Natural killer cell (primary cell): ENCODE results near the gene KCNK6. TPM values are rescaled to one million over a fixed set of nuclear protein-coding genes. Genes with fewer than 3 reads are reported as not detected.
A peak's percentile ranks its signal among the peaks of the same experiment; 100 is the strongest.
"Not testable (repeated sequence)": the region's sequence is repeated elsewhere in the genome, so short reads cannot be mapped to it uniquely, and the experiment has no call there.

Source experiments
- ATAC-seq, 3 donors: fragments of 150-1000 bp in 2 of 3; fragments of 200-7000 bp in 1 of 3; cut with Tn5 transposase; 1 replicate in 1 of 3; 2 replicates in 2 of 3; pipeline ENCODE4 v1.10.0; 2021; ENCODE audit warnings: mild to moderate bottlenecking in 2 of 3, moderate library complexity in 2 of 3
- DNase-seq, 2 donors: peaks; one replicate each; pipeline versions ENCODE4 v3.0.0 to v3.0.0-alpha.2; 2013 to 2021; ENCODE audit warnings: mixed read lengths in 1 of 2
- H3K27ac ChIP-seq: one replicate; pipeline ENCODE4 v1.5.1; 2013; ENCODE audit warnings: mild to moderate bottlenecking, low read length
- H3K27me3 ChIP-seq: one replicate; pipeline ENCODE4 v1.6.1; 2013; ENCODE audit warnings: low read length; ENCODE audit not compliant: control insufficient read depth, insufficient read depth
- H3K36me3 ChIP-seq: one replicate; pipeline ENCODE4 v1.6.1; 2013; ENCODE audit warnings: low read length; ENCODE audit not compliant: control insufficient read depth, insufficient read depth
- H3K4me1 ChIP-seq: one replicate; pipeline ENCODE4 v1.6.1; 2013; ENCODE audit warnings: low read length; ENCODE audit not compliant: control insufficient read depth, insufficient read depth
- H3K4me3 ChIP-seq: one replicate; pipeline ENCODE4 v1.5.1; 2013; ENCODE audit warnings: low read length
- H3K9me3 ChIP-seq: one replicate; pipeline ENCODE4 v1.6.1; 2013; ENCODE audit warnings: low read length; ENCODE audit not compliant: control insufficient read depth, insufficient read depth
- H3K27ac Mint-ChIP-seq, 2 donors: one replicate each; pipeline ENCODE4 v1.8.0; 2022; ENCODE audit warnings: mild to moderate bottlenecking in 2 of 2, mixed read lengths in 2 of 2, moderate library complexity in 1 of 2
- H3K27me3 Mint-ChIP-seq, 2 donors: one replicate each; pipeline ENCODE4 v1.8.0; 2022; ENCODE audit warnings: low read depth in 2 of 2, mixed read lengths in 2 of 2
- H3K36me3 Mint-ChIP-seq: one replicate; pipeline ENCODE4 v1.8.0; 2022; ENCODE audit warnings: mixed read lengths
- H3K4me1 Mint-ChIP-seq, 2 donors: one replicate each; pipeline ENCODE4 v1.8.0; 2022; ENCODE audit warnings: mixed read lengths in 2 of 2
- H3K4me3 Mint-ChIP-seq: one replicate; pipeline ENCODE4 v1.8.0; 2022; ENCODE audit warnings: mild to moderate bottlenecking, moderate library complexity, mixed read lengths
- H3K9me3 Mint-ChIP-seq, 2 donors: one replicate each; pipeline ENCODE4 v1.8.0; 2022; ENCODE audit warnings: mixed read lengths in 2 of 2
- WGBS: methylation state at CpG from one replicate; pipeline ENCODE4 v1.1.7; 2013; ENCODE audit warnings: missing lambda C conversion rate; ENCODE audit not compliant: insufficient coverage; 5-methylcytosine and 5-hydroxymethylcytosine counted together
- intact Hi-C: fragments of 100-400 bp; cut with micrococcal nuclease; formaldehyde crosslinking; loops from one replicate; pipeline ENCODE4 v1.14.2; 2022
- total RNA-seq, 4 donors: library from RNA; stranded (reverse); fragments of 120-200 nt in 1 of 4; gene quantifications; one replicate each; pipeline versions ENCODE4 v1.2.3 to v1.2.4, GENCODE V29; 2013 to 2022
- TF ChIP-seq, protein P1 (sequence below): fragments of 200-600 bp; IDR thresholded peaks from one replicate; pipeline ENCODE4 v1.8.0; 2022; ENCODE audit warnings: antibody characterized with exemption

Gene KCNK6
- total RNA-seq, 3 donors from 2014 or later (not counting 1 experiment from before 2014, with no cell fraction given) = 2.1 to 6.2 (median 2.5) TPM

DNA sequence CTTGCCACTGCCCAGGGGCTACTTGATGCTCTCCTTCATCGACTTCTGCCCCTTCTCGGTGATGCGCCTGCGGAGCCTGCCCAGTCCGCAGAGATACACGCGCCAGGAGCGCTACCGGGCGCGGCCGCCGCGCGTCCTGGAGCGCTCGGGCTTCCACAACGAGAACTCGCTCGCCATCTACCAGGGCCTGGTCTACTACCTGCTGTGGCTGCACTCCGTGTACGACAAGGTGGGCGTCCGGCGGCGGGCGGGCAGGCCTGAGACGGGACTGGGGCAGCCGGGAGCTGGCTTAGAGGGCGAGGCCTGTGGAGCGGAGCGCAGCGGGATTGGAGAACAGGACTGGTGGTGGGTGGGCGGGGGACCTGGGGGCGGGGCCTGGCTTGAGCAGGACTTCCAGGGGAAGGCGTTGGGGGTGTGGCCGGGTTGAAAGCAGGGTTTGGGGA, 42.0 kb downstream of the KCNK6 start:
- H3K27me3 Mint-ChIP-seq = peaks cover 5 to 19% of the 10 kb centered on the region in 2 donors
- peak overlapping the region; percentile 81 for H3K4me3 Mint-ChIP-seq
- intact Hi-C loops = no loop called here
- H3K36me3 Mint-ChIP-seq = no peaks in the 10 kb centered on the region
- TF ChIP-seq, protein P1, sequence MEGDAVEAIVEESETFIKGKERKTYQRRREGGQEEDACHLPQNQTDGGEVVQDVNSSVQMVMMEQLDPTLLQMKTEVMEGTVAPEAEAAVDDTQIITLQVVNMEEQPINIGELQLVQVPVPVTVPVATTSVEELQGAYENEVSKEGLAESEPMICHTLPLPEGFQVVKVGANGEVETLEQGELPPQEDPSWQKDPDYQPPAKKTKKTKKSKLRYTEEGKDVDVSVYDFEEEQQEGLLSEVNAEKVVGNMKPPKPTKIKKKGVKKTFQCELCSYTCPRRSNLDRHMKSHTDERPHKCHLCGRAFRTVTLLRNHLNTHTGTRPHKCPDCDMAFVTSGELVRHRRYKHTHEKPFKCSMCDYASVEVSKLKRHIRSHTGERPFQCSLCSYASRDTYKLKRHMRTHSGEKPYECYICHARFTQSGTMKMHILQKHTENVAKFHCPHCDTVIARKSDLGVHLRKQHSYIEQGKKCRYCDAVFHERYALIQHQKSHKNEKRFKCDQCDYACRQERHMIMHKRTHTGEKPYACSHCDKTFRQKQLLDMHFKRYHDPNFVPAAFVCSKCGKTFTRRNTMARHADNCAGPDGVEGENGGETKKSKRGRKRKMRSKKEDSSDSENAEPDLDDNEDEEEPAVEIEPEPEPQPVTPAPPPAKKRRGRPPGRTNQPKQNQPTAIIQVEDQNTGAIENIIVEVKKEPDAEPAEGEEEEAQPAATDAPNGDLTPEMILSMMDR = no peak
- ATAC-seq = peak; percentile 68 to 78 (median 74)
- under 1% methylated on average over 37 of the region's 37 CpGs for WGBS
- Histone ChIP-seq H3K4me3 (peak overlapping the region; percentile 43), H3K27ac (no peak overlapping the region), H3K27me3 (peaks cover 3% of the 10 kb centered on the region), H3K4me1 (peaks cover 23% of the 10 kb centered on the region), H3K36me3 (no peaks in the 10 kb centered on the region), H3K9me3 (no peaks in the 10 kb centered on the region)
- H3K4me1 Mint-ChIP-seq = peaks cover 0 to 19% of the 10 kb centered on the region in 2 donors
- DNase-seq = peak in 1 of 2 donors; percentile 74
- H3K27ac Mint-ChIP-seq = no peak overlapping the region
- H3K9me3 Mint-ChIP-seq = no peaks in the 10 kb centered on the region

DNA sequence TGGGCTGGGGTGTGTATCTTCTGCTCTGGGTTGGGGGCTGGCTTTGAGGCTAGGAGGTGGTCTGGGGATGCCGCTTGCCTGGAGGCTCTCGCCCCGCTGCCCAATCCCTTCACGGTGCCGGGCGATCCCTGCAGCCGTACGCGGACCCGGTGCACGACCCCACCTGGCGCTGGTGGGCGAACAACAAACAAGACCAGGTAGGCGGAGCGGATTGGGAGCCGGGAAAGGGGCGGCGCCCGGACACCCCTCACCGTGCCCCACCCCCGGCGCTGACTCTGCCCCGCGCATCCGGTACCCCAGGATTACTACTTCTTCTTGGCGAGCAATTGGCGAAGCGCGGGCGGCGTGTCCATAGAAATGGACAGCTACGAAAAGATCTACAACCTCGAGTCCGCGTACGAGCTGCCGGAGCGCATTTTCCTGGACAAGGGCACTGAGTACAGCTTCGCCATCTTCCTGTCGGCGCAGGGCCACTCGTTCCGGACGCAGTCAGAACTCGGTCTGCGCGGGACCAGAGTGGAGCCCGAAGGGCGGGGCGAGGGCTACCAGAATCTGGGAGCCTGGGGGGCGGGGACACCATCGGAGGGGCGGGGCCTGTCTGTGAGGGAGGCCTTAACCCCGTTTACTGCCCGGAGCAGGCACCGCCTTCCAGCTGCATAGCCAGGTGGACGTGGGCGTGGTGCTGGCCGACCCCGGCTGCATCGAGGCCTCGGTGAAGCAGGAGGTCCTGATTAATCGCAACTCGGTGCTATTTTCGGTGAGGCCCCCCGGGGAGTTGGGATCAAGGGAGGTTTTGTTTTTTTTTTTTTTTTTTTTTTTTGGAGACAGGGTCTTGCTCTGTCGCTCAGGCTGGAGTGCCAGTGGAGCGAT, 42.7 kb downstream of the KCNK6 start:
- ATAC-seq (peak; percentile 48 to 58 (median 54)), DNase-seq (peak in 1 of 2 donors; percentile 68)
- peaks cover 5 to 19% of the 10 kb centered on the region in 2 donors for H3K27me3 Mint-ChIP-seq
- H3K27ac ChIP-seq = no peak overlapping the region
- no peak overlapping the region for H3K27ac Mint-ChIP-seq
- H3K36me3 ChIP-seq = no peaks in the 10 kb centered on the region
- no peaks in the 10 kb centered on the region for H3K9me3 ChIP-seq
- H3K36me3 Mint-ChIP-seq = no peaks in the 10 kb centered on the region
- peaks cover 3% of the 10 kb centered on the region for H3K27me3 ChIP-seq
- TF ChIP-seq, protein P1 = no peak
- H3K4me3 ChIP-seq = peak overlapping the region; percentile 43
- peak overlapping the region; percentile 81 for H3K4me3 Mint-ChIP-seq
- H3K9me3 Mint-ChIP-seq = no peaks in the 10 kb centered on the region
- intact Hi-C loops = no loop called here
- peaks cover 23% of the 10 kb centered on the region for H3K4me1 ChIP-seq
- peaks cover 0 to 19% of the 10 kb centered on the region in 2 donors for H3K4me1 Mint-ChIP-seq
- WGBS = 2% methylated on average over 68 of the region's 68 CpGs

DNA sequence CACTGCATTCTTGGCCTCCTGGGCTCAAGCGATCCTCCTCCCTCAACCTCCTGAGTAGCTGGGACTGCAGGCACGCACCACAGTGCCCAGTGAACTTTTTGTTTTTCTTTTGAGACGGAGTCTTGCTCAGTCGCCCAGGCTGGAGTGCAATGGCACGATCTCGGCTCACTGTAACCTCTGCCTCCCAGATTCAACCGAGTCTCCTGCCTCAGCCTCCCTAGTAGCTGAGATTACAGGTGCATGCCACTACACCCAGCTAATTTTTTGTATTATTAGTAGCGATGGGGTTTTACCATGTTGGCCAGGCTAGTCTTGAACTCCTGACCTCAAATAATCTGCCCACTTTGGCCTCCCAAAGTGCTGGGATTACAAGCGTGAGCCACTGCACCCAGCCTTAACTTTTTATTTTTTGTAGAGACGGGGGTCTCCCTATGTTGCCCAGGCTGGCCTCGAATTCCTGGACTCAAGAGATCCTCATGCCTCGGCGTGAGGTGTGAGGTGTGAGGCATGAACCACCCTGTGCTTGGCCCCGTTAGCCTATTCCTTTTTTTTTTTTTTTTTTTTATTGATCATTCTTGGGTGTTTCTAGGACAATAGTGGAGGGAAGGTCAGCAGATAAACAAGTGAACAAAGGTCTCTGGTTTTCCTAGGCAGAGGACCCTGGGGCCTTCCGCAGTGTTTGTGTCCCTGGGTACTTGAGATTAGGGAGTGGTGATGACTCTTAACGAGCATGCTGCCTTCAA, 43.5 kb downstream of the KCNK6 start:
- H3K4me3 ChIP-seq, H3K27ac ChIP-seq, H3K27me3 ChIP-seq, H3K36me3 ChIP-seq, intact Hi-C loops, H3K9me3 ChIP-seq, H3K36me3 Mint-ChIP-seq, H3K9me3 Mint-ChIP-seq, H3K27ac Mint-ChIP-seq, ATAC-seq, DNase-seq: not testable (repeated sequence)
- Mint-ChIP-seq H3K27me3 (peaks cover 5 to 19% of the 10 kb centered on the region in 2 donors), H3K4me3 (peak overlapping the region; percentile 64), H3K4me1 (peaks cover 0 to 19% of the 10 kb centered on the region in 2 donors)
- WGBS = 84% methylated on average over 14 of the region's 16 CpGs
- H3K4me1 ChIP-seq = peaks cover 23% of the 10 kb centered on the region

DNA sequence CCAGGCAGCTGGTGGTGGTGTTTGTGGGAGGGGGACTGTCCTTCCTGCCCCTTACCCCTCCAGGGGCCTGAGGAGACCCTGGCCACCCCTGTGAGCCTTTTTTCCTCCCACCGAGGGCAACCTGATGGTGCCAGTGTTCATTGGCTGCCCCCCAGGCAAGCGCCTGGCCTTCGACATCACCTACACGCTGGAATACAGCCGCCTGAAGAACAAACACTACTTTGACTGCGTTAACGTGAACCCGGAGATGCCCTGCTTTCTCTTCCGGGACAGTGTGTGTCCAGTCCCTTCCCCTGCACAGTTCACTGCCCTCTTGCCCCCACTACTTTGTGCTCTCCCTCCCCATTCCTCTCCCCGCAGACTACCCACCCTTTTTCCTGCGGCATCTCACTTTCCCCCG, 47.4 kb downstream of the KCNK6 start:
- Mint-ChIP-seq H3K36me3 (no peaks in the 10 kb centered on the region), H3K4me1 (peaks cover 0 to 4% of the 10 kb centered on the region in 2 donors), H3K27ac (no peak overlapping the region), H3K27me3 (peaks cover 0 to 8% of the 10 kb centered on the region in 2 donors), H3K4me3 (no peak overlapping the region), H3K9me3 (no peaks in the 10 kb centered on the region)
- peaks cover 13% of the 10 kb centered on the region for H3K4me1 ChIP-seq
- no peak overlapping the region for H3K27ac ChIP-seq
- no peaks in the 10 kb centered on the region for H3K36me3 ChIP-seq
- ATAC-seq (no peak), DNase-seq (no peak)
- intact Hi-C loops = no loop called here
- TF ChIP-seq, protein P1 = no peak
- 94% methylated on average over 12 of the region's 12 CpGs for WGBS
- H3K27me3 ChIP-seq = no peaks in the 10 kb centered on the region
- H3K4me3 ChIP-seq = no peak overlapping the region
- H3K9me3 ChIP-seq = no peaks in the 10 kb centered on the region
